Glomerular visceral epithelial cell (primary cell): Measurements from ENCODE around the gene RAPGEF4.
A peak's percentile ranks its signal among the peaks of the same experiment; 100 is the strongest.
"Not testable (repeated sequence)": the region's sequence is repeated elsewhere in the genome, so short reads cannot be mapped to it uniquely, and the experiment has no call there.

Experiments used
- DNase-seq: peaks from one replicate; pipeline ENCODE4 v3.0.0-alpha.2; 2016; ENCODE audit errors: extremely low spot score

RAPGEF4 gene

DNA sequence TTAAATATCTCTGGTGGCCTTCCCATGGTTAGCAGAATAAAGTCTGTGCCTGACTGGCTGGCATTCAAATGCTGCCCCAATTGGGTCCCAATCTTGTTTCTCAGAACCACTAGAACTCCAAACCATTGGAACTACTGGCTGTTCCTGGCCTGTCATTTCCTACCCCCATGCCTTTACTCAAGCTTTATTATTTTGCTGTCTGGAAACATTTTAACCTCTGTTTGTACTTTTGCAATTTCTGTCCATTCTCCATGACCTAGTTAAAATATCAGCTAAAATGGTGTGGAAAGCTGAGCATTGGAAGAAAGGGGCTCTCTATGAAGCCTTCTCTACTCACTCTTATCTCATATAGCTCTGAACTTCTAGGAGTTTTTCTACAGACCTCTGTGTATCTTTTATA is 38.7 kb downstream of the RAPGEF4 start:
- DNase-seq, result no peak

DNA sequence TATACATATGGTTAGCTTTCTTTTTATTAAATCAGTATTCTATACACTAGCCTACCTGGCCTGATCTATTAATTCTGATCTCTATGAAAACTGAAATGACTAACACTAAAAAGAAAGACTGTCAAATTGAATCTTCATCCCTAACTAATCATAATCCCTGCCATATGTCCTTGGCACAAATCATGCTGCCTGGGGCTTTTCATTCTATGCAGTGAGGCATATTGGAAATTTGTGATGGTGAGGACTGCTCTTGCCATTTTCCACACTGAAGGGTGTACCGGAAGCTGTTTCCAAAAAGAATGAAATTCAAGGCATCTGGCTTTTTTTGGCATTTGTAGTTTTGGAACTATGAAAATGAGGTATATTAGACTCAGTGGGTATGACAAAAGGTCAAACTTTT is 39.7 kb downstream of the RAPGEF4 start:
- DNase-seq, result no peak

DNA sequence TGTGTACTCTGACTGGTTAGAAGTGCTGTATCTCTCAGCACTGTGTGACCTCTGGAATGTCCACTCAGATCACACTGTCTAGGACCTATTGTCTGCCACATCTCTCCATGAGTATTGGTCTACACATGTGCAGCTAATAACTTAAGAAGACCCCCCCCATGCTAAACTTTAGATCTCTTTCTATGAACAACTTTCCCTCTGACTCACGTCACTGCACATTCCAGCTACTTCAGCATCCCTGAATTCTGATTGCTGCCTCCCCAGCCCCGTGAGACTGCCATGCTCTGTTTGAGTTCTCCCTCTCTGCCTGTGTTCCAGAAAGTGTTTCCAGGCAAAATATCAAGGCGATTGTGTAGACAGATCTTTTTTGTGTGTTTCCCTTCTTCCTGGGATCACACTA is 41.8 kb downstream of the RAPGEF4 start:
- no peak for DNase-seq

DNA sequence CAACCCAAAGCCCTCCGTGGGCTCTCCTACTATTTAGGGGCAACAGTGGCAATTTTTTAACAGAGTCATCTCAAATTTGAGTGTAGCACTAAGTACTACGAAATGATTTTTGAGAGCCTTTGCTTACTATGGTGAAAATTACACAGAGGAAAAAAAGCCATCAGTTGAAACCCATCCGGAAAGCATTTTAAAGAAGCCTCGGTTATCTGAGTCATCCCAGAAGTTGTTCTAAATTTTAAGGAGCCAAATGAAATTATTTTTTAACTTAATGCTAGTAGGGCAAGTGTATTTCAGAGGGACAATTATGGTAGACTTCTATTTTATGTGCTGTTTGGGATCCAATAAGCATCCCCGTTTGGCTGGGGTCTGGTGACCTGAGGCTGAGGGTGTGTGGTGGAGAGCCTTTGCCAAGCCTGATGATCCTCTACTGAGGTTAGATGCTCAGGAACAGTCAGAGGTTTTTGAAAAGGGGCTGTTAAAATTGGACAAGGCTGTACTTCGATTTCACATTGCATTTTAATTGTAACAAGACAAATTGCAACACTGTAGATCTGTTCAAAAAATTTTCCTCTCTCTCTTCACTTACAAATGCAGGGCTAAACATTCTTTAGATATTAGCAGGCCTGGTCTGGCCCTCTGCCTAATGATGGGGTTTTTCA is 47.0 kb downstream of the RAPGEF4 start:
- no peak for DNase-seq

DNA sequence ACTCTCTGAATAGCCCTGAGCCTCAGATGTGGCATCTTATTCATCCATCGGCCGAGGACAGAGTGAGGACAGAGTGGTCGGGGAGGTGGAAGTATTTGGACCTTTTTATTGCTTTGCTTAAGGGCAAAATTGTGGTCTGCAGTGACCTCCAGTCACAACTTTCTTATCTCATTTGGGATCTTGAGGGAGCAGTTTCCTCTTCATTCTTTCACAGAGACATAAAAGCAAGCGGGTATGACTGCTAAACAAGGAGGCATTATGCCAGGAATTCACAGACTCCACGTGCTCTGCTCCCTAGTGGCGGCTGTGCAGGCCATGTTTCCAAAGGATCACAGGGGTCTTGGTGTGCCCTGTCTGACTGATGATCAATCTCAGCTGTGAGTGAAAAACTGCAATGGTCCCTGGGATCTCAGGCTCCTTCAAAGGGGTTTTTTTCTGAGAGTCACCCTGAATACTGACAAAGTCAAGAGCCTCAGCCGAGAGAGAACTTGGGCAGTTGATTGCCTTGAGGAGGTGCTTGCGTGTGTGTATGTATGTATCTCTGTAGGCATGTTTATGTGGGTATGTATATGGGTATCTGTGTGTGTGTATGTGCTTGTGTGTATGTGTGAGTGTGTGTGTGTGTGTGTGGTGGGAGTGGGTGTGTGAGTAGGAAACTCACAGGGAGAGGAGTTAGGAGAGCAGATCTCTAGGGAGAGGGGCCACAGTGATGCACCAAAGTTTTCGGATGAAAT is 47.7 kb downstream of the RAPGEF4 start:
- DNase-seq, result peak; percentile 93

DNA sequence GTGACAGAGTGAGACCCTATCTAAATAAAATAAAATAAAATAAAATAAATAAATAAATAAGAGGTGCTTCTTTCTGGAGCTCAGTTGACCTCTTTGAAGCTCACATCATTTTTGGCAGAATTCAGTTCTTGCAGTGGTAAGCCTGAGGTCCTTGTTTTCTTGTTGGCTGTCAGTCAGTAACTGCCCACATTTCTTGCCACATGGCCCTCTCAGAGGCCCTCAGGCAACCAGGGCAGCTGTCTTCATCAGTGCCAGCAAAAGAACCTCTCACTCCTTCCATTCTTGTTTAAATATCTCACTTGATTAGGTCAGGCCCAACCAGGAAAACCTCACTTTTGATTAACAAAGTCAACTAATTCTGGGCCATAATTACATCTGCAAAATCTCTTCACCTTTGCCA is 53.2 kb downstream of the RAPGEF4 start:
- no peak for DNase-seq

DNA sequence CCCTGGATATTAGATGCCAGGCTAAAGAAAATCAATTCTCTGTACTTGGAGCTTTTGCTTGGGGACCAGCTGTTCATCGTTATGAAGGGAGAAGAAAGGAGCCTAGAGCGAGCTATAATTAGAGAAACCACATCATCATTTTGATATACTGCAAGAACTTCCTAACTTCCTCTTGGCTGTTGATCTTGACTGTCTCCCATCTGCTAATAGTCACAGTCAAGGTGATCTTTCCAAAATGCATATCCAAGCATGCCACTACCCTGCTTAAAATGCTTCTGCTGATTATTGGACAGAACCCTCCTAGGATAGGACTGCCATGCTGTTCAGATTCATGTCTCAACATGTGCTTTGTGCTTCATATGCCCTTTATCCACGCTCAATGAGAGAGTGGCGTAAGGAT is 54.8 kb downstream of the RAPGEF4 start:
- DNase-seq, result no peak

DNA sequence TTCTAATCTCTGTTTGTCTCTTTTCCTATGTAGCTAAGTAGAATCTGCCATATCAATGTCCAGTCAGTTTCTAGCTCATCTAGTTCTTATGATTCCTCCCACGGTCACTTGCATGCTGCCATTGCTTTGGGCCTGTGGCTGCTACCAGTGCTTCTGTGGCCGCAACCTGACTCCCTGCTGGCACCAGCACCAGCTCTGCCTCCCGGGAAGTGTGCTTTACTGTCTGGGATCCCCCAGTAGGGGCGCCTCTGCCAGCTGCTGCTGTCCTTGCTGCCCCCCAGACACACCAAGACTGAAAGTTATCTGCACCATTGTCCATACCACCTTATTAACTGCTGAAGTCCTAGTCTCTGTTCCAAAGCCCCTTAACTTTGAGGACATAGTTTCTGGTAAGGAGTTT is 56.3 kb downstream of the RAPGEF4 start:
- no peak for DNase-seq

DNA sequence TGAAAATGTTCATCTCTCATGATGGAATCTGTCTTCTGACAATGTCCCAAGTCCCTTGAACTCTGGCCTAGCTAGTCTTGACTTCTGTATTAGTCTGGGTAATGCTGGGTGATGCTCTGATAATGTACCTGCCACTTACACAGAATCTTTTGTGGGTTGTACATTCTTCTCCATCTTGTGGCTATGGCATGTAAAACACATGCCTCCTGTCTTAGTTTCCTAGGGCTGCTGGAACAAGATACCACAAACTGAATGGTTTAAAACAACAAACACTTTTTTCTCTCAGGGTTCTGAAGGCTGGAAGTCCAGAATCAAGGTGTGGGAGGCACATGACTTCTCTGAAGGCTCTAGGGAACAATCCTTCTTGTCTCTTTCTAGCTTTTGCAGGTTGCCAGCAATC is 57.1 kb downstream of the RAPGEF4 start:
- no peak for DNase-seq

DNA sequence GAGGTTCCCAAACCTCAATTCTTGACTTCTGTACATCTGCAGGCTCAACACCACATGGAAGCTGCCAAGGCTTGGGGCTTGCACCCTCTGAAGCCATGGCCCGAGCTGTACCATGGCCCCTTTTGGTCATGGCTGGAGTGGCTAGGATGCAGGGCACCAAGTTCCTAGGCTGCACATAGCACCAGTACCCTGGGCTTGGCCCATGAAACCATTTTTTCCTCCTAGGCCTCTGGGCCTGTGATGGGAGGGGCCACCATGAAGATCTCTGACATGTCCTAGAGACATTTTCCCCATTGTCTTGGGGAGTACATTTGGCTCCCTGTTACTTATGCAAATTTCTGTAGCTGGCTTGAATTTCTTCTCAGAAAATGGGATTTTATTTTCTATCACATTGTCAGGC is 67.7 kb downstream of the RAPGEF4 start:
- not testable (repeated sequence) for DNase-seq

DNA sequence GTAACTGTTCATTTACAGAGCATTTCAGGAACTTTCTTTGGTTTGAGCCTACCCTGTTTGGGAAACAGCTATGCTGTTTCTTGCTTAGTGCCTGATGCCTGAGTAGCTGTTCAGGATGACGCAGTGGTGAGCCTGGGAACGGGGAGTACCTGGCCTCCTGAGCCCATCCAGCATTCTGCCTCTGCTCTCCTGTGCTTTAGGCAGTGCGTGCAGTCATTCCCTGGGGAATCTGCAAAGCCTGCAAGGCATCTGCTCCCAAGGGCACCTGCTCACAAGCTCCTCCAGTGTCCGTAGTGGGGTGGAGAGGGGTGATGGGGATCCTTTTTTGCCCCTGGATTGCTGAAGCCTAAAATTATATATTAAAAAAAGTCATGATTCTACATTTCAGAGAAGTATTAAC is 68.8 kb downstream of the RAPGEF4 start:
- DNase-seq, result no peak

DNA sequence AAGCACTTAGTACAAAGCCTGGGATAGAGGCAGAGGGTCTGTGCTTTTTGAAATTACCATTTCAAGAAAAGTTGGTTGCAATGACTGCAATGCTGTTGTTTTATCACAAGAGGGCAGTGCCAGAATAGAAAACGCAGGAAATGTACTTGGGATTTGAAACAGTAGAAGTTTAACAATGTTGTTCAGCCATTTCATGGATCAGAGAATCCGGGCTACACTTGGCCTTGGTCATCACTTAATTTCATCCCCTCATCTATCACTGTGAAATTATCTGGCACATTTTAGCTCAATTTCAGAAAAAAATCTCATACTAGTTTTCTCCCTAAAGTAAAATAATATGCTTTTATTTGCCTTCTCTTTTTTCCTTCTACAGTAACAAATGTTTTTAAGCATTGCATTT is 70.8 kb downstream of the RAPGEF4 start:
- DNase-seq, result peak; percentile 57

DNA sequence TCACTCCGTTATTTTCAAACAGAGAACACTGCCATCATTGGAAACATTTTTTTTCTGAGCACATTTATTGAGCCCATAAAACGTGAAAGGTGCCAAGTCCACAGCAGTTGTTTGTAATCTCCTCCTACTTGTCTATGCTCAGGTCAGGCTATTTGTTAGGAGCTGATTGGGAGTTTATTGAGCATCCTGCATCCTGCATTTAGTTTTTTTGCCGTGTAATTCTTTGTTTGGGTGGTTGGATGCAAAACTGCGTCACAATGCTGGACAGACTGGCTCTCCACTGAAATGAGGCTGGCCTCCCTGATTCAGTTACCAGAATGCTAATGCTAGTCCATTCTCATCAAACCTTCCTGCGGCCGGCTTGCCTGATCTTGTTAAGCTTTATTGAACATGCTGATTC is 71.4 kb downstream of the RAPGEF4 start:
- DNase-seq, result no peak

DNA sequence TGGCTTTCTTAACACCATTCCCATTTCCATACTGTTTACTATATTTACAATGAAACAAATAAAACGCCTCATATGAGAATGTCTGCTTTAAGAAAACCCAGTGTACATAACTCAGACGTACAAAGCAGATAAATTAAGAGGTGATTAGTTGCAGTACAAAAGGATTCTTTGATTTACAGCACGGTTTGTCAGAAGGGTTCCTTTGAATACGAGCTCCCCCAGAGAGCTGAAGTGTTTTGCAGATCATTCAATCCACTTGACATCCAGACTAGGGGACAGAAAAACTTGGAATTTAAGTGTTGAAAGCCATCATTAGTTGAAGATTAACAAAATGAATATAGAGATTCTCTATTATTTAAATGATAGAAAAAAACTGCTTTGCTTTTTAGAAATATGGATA is 72.5 kb downstream of the RAPGEF4 start:
- DNase-seq, result no peak

DNA sequence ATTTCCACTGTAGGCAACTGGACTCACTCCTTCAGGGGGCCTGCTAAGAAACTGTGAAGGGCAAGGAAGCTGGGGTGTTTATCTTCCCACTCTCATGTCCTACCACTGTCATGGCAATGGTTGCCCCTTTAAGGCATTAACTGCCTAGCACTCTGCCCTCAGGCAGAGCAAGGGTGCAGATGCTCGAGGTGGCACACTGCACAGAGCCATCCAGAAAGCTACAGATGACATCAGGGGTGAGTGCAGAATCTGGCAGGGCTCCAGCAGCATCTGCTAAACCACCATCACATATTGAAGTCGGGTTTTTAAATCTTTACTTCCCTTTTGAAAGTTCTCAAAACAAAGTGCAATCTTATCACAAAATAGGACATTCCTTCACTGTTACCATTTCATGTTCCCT is 75.4 kb downstream of the RAPGEF4 start:
- DNase-seq, result peak; percentile 29

DNA sequence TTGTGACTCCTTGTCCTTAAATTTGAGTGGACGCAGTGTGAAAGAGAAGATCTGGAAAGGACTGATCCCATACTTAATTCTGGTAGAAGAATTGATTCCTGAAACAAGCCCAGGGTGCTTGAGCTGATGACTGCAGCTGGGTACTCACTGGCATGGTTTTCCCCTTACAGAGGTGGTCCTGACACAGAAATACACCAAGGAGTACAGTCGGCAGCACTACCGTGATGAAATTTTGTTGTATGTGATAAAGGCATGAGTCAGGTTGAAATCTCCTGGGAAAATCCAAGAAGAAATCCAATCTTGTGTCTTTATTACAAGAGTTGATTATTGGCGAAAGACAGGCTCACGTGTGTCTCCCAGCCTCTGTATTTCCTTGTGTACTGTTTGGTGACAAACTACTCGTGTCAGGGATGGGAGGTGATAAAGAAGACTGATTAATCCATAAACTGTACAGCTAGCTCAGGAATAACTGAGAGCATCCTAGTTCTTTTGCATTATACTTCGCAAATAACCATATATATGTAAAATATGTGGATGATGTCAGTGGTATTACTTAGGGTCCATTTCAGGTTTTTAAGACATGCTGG is 76.6 kb downstream of the RAPGEF4 start:
- DNase-seq, result no peak

DNA sequence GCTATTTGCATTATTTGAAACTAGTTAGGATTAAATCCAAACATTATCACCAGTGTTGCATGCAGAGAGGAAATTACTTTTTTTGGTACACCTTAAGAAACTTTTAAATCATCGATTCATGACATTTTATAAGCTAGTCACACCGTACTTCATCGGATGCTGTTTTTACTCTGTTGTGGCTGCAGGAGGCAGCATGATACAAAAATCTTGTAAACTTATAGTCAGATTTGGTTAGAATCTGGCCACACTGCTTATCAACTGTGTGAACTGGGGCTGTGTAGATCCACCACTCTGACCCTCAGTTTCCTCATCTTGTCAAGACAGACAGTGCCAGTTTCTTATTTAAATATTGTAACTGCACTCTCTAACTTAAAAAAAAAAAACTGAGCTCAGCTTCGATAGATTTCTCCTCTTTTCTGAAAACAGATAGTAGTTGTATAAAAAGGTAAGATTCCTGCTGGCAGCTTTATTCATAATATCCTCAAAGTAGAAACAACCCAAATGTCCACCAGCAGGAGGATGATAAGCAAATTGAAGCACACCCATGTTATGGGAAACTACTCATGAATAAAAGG is 77.8 kb downstream of the RAPGEF4 start:
- DNase-seq, result no peak

DNA sequence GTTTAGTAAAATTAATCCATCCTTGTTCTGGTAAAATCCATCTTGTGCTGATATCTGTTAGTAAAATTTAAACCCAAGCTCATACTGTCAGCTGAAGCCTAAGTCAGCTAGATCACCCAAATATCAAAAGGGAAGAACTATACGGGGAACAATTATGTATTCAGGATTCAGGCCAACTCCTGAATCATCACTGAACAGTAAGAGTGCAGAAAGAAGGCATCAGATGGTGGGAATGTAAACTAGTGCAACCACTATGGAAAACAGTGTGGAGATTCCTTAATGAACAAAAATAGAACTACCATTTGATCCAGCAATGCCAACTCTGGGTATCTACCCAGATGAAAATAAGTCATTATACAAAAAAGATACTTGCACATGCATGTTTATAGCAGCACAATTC is 81.8 kb downstream of the RAPGEF4 start:
- no peak for DNase-seq

DNA sequence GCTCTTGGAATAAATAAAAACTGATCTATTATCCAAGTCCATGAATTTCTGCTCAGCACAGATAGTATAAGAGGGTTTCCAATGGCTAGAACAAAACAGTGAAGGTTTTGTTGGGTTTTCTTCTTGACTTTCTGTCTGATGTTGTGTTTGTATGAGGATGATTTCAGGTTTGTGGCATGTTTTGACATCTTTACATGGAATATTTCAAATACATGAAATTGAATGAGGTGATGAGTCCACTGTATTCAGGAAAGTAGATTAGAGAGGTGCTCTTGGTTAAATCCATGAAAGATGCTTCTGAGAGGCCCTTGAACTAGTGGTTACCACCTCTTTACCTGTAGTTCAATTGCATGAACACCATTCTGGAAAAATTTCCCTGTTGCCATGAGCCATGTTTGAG is 84.3 kb downstream of the RAPGEF4 start:
- no peak for DNase-seq

DNA sequence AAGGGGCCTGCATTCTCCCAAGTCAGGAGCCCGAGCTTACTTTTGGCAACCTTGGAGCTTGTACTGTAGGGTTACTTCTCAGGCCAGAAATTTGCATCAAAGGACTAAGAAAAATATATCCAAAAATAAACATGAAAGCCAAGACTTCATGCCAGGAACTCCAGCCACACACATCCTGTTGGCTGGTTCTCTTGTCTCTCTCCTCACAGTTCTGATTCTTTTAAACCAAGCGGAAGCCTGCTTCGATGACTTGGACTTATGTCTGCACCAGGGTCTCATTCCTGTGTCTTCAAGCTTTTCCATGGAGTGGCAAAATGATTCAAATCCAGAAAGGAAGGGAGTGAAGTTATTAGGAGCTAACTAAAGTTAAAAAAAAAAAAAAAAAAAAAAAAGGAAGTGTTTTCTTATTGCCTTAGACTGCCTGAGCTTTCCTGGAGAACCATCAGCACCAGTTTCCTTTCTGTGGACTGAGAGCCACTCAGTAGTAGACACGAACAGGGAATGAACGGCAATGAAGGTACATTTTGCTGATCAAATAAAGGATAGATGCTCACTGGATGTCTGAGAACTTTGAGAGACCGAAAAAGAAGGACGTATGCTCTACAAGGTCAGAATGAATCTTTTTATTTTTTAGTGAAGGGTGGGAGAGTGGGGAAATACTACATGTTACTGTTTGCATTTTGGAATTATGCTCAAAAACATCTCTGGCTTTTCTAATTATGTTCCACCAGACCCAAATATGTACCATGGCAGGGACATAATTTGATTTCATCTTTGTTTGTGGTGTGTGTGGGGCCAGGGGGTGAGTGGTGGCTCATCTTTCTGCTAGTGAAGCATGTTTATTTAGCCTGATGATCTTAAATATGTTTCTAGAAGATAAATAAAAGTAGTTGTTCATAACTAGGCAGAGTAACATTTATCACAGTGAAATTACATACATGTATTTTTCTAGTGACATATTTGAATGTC is 86.0 kb downstream of the RAPGEF4 start:
- no peak for DNase-seq

DNA sequence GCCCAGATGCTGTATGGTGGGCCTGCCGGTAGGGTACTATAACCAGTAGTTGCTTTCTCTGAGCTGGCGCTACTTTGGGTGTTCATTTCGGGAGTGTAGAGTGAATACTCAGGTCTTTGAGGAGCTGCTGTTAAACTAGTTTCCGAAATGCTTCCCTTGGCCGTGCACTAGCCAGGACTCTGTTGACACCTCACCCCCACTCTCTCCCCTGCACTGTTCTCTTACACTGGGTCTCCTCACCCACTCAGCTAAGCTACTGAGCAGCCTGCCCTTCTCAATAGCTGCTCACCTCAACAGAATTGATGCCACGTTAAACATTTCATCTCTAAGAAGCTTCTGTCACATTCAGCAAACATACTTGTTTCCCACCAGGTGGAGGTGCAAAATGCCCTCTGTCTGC is 86.9 kb downstream of the RAPGEF4 start:
- DNase-seq, result no peak
